ENCODE measurements around the gene CALY. TPM values are rescaled to one million over a fixed set of nuclear protein-coding genes. Genes with fewer than 3 reads are reported as not detected.

The CALY gene
- total RNA-seq, 3 donors from 2014 or later (not counting 1 experiment from before 2014, with no cell fraction given), result not detected

DNA sequence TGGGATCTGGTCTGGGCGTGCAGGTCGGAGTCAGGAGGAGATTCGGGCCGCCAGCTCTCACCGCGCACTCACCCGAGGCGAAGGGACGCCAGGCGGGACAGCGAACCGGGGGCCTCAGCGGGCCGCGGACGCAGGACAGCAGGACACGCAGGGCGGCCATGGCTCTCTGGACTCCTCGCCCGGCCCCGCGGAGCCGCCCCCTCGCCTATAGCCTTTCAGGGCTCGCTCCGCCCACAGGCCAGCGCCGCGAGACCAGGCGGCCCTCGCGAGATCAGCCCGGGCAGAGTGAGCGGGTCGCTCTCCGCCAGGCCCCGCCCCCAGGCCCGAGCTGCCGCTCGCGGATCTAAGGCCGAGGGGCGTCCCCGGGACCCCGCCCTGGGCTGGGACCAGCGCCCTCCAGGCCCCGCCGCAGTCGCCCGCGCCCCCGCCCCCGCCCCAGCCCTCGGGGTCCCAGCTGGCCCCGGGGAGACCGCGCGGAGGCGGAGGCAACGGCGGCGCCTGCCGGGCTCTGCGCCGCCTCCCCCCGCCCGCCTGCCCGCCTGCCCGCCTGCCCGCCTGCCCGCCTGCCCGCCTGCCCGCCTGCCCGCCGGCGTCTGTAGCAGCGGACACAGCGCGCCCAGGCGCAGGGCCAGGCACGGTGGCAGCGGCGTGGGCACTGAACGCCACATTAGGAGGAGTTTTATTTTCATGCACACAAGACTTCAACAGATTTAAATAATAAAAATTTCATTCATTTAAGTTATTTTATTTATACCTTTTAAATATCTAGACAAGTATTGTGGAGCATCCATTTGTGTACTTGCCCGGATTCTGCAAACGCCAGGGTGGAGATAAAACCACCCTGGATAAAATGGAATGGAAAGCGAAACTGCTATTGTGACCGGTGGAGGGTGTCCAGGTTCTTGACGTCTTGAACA, 36.7 kb upstream of the CALY start, which contains the start of gene ECHS1:
ECHS1 (minus strand) TSS at position 181 of the 917 bp plus-strand sequence; CDS start at position 160, 21 bp downstream.
- Histone ChIP-seq H3K27me3 (ENCODE audit: control insufficient read depth, insufficient read depth, low read length) (no peaks in the 10 kb centered on the region), H3K4me3 (ENCODE audit: low read length) (peak within 1 kb of the TSS; percentile 61), H3K27ac (ENCODE audit: low read length) (peak within 1 kb of the TSS; percentile 48), H3K36me3 (ENCODE audit: control insufficient read depth, insufficient read depth, low read length) (peaks cover 18% of the 10 kb centered on the region), H3K4me1 (ENCODE audit: control insufficient read depth, insufficient read depth, low read length) (peaks cover 30% of the 10 kb centered on the region), H3K9me3 (ENCODE audit: control insufficient read depth, insufficient read depth, low read length) (no peaks in the 10 kb centered on the region)
- TF ChIP-seq, protein P1, sequence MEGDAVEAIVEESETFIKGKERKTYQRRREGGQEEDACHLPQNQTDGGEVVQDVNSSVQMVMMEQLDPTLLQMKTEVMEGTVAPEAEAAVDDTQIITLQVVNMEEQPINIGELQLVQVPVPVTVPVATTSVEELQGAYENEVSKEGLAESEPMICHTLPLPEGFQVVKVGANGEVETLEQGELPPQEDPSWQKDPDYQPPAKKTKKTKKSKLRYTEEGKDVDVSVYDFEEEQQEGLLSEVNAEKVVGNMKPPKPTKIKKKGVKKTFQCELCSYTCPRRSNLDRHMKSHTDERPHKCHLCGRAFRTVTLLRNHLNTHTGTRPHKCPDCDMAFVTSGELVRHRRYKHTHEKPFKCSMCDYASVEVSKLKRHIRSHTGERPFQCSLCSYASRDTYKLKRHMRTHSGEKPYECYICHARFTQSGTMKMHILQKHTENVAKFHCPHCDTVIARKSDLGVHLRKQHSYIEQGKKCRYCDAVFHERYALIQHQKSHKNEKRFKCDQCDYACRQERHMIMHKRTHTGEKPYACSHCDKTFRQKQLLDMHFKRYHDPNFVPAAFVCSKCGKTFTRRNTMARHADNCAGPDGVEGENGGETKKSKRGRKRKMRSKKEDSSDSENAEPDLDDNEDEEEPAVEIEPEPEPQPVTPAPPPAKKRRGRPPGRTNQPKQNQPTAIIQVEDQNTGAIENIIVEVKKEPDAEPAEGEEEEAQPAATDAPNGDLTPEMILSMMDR (IDR thresholded peaks at IDR 0.05), result no peak
- Mint-ChIP-seq H3K36me3 (no peaks in the 10 kb centered on the region), H3K27ac (peak within 1 kb of the TSS in 1 of 2 donors; percentile 86), H3K9me3 (no peaks in the 10 kb centered on the region), H3K27me3 (ENCODE audit: low read depth in 2 of 2) (no peaks in the 10 kb centered on the region), H3K4me1 (peaks cover 0 to 15% of the 10 kb centered on the region in 2 donors), H3K4me3 (peak within 1 kb of the TSS; percentile 88)
- WGBS (ENCODE audit: insufficient coverage), result under 1% methylated on average over 89 of the region's 89 CpGs
- DNase-seq (peak; percentile 94 to 95), ATAC-seq (peak; percentile 99)
- intact Hi-C loops (cut with micrococcal nuclease), result loop anchor here (2.0 kb wide), 1 partner anchor 15 kb away; no protein-coding TSS in a partner anchor

DNA sequence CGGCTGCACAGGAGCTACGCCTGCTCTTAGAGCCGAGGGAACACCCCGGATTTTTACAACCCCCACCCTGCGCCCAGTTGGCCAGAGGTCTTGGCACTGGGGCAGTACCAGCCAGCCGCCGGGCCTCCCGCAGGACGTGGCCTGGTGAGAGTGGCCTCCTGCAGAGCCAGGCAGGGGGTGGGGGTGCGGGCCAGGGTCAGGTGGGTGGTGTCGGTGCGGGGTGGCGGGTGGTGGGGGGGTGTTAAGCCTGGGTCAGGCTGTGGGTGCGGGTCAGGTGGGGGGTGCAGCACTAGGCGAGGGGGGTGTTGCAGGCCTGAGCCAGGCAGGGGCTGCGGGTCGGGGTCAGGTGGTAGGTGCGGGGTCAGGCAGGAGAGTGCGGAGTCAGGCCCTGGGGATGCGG, 35.8 kb upstream of the CALY start:
- no peaks in the 10 kb centered on the region for H3K27me3 ChIP-seq (ENCODE audit: control insufficient read depth, insufficient read depth, low read length)
- no peak for DNase-seq
- no peak for ATAC-seq
- peaks cover 0 to 10% of the 10 kb centered on the region in 2 donors for H3K4me1 Mint-ChIP-seq
- 62% methylated on average over 19 of the region's 20 CpGs for WGBS (ENCODE audit: insufficient coverage)
- H3K27me3 Mint-ChIP-seq (ENCODE audit: low read depth in 2 of 2), result no peaks in the 10 kb centered on the region
- H3K27ac ChIP-seq (ENCODE audit: low read length), result no peak overlapping the region
- H3K36me3 Mint-ChIP-seq, result no peaks in the 10 kb centered on the region
- H3K4me3 Mint-ChIP-seq, result peak overlapping the region; percentile 79
- no peaks in the 10 kb centered on the region for H3K9me3 ChIP-seq (ENCODE audit: control insufficient read depth, insufficient read depth, low read length)
- peaks cover 22% of the 10 kb centered on the region for H3K36me3 ChIP-seq (ENCODE audit: control insufficient read depth, insufficient read depth, low read length)
- H3K9me3 Mint-ChIP-seq, result no peaks in the 10 kb centered on the region
- TF ChIP-seq, protein P1 (IDR thresholded peaks at IDR 0.05), result no peak
- H3K4me1 ChIP-seq (ENCODE audit: control insufficient read depth, insufficient read depth, low read length), result peaks cover 20% of the 10 kb centered on the region
- intact Hi-C loops (cut with micrococcal nuclease), result loop anchor here (2.0 kb wide), 1 partner anchor 16 kb away; no protein-coding TSS in a partner anchor
- H3K4me3 ChIP-seq (ENCODE audit: low read length), result no peak overlapping the region
- no peak overlapping the region for H3K27ac Mint-ChIP-seq

DNA sequence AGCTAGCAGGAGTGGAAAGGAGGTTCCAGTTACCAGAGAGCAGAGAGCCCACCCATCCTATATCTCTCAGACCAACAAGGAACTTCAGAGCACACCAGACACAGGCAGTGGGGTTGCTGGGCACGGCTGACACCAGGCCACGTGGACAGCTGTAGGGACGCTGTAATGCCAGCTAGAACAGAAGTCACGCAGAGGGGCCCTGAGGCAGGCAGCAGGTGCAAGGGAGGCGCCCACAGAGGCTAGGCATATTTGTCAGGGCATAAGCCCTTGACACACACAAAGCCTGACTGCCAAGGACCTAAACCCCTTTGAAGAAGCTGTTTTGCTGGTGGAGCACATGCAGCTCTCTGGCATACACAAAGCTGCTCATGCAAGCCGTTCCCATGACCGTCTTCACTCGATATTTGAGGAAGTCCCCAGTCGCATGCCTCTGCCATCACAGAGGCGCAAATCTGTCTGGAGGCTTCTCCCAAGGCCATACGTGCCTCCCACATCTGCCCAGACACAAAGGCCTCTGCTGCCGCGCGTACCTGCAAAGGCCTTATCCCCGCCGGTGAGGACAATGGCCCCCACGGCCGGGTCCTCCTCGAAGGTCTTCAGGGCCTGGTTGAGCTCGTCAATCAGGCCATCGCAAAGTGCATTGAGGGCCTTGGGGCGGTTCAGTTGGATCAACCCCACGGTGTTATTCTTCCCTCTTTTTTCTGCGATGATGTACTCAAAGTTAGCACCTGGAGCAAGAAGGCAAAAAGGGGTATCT, 33.5 kb upstream of the CALY start:
- Mint-ChIP-seq H3K27ac (no peak overlapping the region), H3K9me3 (no peaks in the 10 kb centered on the region), H3K4me1 (peaks cover 0 to 10% of the 10 kb centered on the region in 2 donors), H3K4me3 (peak overlapping the region; percentile 9), H3K27me3 (ENCODE audit: low read depth in 2 of 2) (no peaks in the 10 kb centered on the region), H3K36me3 (no peaks in the 10 kb centered on the region)
- no peak for DNase-seq
- Histone ChIP-seq H3K4me1 (ENCODE audit: control insufficient read depth, insufficient read depth, low read length) (peaks cover 17% of the 10 kb centered on the region), H3K27ac (ENCODE audit: low read length) (no peak overlapping the region), H3K36me3 (ENCODE audit: control insufficient read depth, insufficient read depth, low read length) (peaks cover 37% of the 10 kb centered on the region), H3K9me3 (ENCODE audit: control insufficient read depth, insufficient read depth, low read length) (no peaks in the 10 kb centered on the region), H3K4me3 (ENCODE audit: low read length) (no peak overlapping the region), H3K27me3 (ENCODE audit: control insufficient read depth, insufficient read depth, low read length) (no peaks in the 10 kb centered on the region)
- TF ChIP-seq, protein P1 (IDR thresholded peaks at IDR 0.05), result no peak
- ATAC-seq, result no peak
- 94% methylated on average over 23 of the region's 24 CpGs for WGBS (ENCODE audit: insufficient coverage)
- intact Hi-C loops (cut with micrococcal nuclease), result no loop called here
